Stimulated activated CD4-positive, alpha-beta T cell treated with anti-CD3 and anti-CD28 coated beads, Interleukin-4, amount 100 ng/mL, for 1 hour (primary cell): ENCODE measurements around the gene CDIPT.
"Not testable (repeated sequence)": the region's sequence is repeated elsewhere in the genome, so short reads cannot be mapped to it uniquely, and the experiment has no call there.

ENCODE experiments used
- DNase-seq: peaks from one replicate; pipeline ENCODE4 v3.0.0-alpha.2; 2020

Gene CDIPT

GRCh38 chr16:29858149-29858849 is 4.7 kb downstream of the CDIPT start:
- DNase-seq = no peak

GRCh38 chr16:29857133-29857760 is 5.8 kb downstream of the CDIPT start:
- DNase-seq = no peak

GRCh38 chr16:29854520-29855100 is 8.4 kb downstream of the CDIPT start:
- DNase-seq = no peak

- DNase-seq = no peak
Measured at GRCh38 chr16:29852654-29853053, 10.4 kb downstream of the CDIPT start.

GRCh38 chr16:29850998-29851397 is 12.0 kb downstream of the CDIPT start:
- DNase-seq = no peak

GRCh38 chr16:29849505-29849904 is 13.5 kb downstream of the CDIPT start:
- DNase-seq = no peak

- DNase-seq = peak; percentile 86
Measured at GRCh38 chr16:29848420-29849297, 14.4 kb downstream of the CDIPT start.

- DNase-seq = no peak
Measured at GRCh38 chr16:29845656-29846055, 17.4 kb downstream of the CDIPT start.

- no peak for DNase-seq
Measured at GRCh38 chr16:29844575-29845331, 18.3 kb downstream of the CDIPT start.

GRCh38 chr16:29843931-29844330 is 19.1 kb downstream of the CDIPT start:
- DNase-seq = no peak

- no peak for DNase-seq
Measured at GRCh38 chr16:29842732-29843346, 20.2 kb downstream of the CDIPT start.

GRCh38 chr16:29841631-29842030 is 21.4 kb downstream of the CDIPT start:
- no peak for DNase-seq

GRCh38 chr16:29840240-29840639 is 22.8 kb downstream of the CDIPT start:
- no peak for DNase-seq

GRCh38 chr16:29839822-29840221 is 23.2 kb downstream of the CDIPT start:
- no peak for DNase-seq

GRCh38 chr16:29837841-29838240 is 25.2 kb downstream of the CDIPT start:
- DNase-seq = no peak

GRCh38 chr16:29836623-29837022 is 26.4 kb downstream of the CDIPT start:
- DNase-seq = no peak

- no peak for DNase-seq
Measured at GRCh38 chr16:29835926-29836325, 27.1 kb downstream of the CDIPT start.

GRCh38 chr16:29834079-29834478 is 28.9 kb downstream of the CDIPT start:
- DNase-seq = no peak

- not testable (repeated sequence) for DNase-seq
Measured at GRCh38 chr16:29833219-29833618, 29.8 kb downstream of the CDIPT start.

GRCh38 chr16:29831490-29831889 is 31.5 kb downstream of the CDIPT start:
- no peak for DNase-seq

- no peak for DNase-seq
Measured at GRCh38 chr16:29830774-29831173, 32.3 kb downstream of the CDIPT start.

GRCh38 chr16:29826342-29826695 is 36.7 kb downstream of the CDIPT start:
- DNase-seq = no peak
